Activated CD8-positive, alpha-beta memory T cell treated with anti-CD3 and anti-CD28 coated beads for 36 hours (primary cell): ENCODE measurements around the gene COL9A2. TPM values are rescaled to one million over a fixed set of nuclear protein-coding genes. Genes with fewer than 3 reads are reported as not detected.

Source experiments
- CTCF ChIA-PET: fragments of 350-600 bp; sonication (Branson Sonifier 250); formaldehyde crosslinking; loops from one replicate; lab custom pipeline; 2021; ENCODE audit warnings: antibody characterized with exemption; lab: Charles Lee
- POLR2A ChIA-PET: fragments of 350-600 bp; sonication (Branson Sonifier 250); formaldehyde crosslinking; loops from one replicate; lab custom pipeline; 2021; ENCODE audit warnings: antibody characterized with exemption; lab: Charles Lee
- total RNA-seq, 2 experiments: library from RNA; stranded (reverse); gene quantifications; one replicate each; pipeline ENCODE4 v1.2.3, GENCODE V29; 2021

COL9A2 gene
- total RNA-seq, 2 experiments from 2014 or later: 4.6 to 4.9 TPM

DNA sequence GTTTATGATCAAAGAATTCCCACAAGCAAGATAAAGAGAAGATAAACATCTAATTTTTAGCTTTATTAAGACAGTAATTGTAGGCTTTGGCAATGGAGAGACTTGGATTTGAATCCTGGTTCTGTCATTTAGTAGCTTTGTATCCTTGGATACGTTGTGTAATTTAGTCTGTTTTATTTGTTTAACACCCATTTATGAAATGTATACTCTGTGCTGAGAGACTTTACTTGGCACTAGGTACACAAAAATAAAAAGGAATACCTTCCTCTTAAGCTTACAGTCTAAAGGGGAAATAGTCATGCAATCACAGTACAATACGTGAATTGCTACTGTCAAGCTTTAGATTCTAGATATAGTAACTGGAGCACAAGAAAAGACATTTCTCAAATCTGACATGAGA lies 35.2 kb downstream of the COL9A2 start:
- POLR2A ChIA-PET: no interaction called here
- CTCF ChIA-PET: interaction anchor here (1.2 to 1.3 kb wide), 2 partner anchors 33 to 57 kb away, joined by 3 to 5 read pairs; no protein-coding TSS in a partner anchor

DNA sequence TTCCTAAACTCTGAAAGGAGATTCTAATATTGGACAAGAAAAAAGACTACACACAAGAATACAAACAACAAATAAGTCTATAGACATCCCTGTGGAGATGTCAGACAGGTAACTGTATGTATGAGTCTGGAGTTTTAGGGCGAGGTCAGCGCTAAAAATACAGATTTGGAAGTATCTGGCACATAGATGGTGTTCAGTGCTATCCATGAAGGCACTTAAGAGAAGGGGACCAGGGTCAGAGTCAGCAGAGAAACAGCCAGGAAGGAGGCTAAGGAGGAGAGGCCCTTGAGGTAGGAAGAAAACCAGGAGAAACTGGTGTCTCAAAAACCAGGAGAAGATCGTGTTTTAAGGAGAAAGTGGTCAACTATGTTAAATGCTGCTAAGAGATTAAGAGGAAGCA lies 41.0 kb downstream of the COL9A2 start:
- POLR2A ChIA-PET: no interaction called here

DNA sequence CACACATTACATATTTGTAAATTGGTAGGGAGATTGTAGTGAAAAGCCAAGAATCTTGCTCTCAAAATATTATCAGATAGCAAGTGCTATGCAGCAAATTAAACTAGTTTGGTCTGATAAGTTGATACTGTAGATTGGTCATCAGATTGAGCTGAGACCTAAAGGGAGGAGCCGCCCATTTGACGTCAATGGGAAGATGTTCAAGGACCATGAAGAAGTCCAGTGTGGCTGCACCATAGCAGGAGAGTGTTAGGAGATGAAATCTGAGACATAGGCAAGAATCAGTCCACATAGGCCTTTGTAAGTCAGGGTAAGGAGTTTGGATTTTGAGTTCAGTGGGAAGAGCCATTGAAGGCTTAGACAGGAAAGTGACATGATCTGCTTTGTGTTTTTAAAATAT lies 42.8 kb downstream of the COL9A2 start:
- ChIA-PET CTCF (interaction anchor here (1.3 kb wide), 1 partner anchor 12 kb away, joined by 3 read pairs; no protein-coding TSS in a partner anchor), POLR2A (no interaction called here)

More for the DNA sequence above, 41.0 kb downstream of the COL9A2 start:
- CTCF ChIA-PET: interaction anchor here (0.6 to 0.8 kb wide), 3 partner anchors 62 to 132 kb away, joined by 3 read pairs; no protein-coding TSS in a partner anchor

DNA sequence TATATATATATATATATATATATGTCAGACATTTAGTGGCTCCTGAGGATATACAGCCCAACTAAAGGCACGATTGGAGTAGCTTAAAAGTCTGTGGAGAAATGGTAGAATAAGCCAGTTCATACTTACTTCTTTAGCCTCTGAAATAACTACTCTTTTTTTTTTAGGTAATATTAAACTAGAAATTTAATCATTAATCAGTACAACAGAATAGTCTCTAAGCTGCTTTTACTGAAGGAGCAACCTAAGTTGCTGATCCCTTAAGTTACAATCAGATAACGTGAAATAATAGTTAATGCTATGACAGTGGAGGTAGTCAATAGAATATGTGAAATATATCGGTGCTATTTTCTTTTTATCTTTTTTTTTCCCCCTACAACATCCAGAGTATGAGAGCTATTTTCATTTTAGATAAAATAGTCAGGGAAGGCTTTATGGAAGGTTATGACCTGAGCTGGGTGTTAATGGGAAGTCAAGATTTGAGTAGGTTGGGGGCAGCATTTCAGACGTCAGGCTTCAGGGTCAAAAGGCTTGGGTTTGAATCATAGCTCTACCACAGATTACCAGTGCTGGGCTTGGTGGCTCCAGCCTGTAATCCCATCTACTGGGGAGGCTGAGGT lies 43.4 kb downstream of the COL9A2 start:
- POLR2A ChIA-PET: no interaction called here
- CTCF ChIA-PET: interaction anchor here (0.6 to 1.3 kb wide), 3 partner anchors 11 to 173 kb away, joined by 3 to 5 read pairs (median 4); no protein-coding TSS in a partner anchor

DNA sequence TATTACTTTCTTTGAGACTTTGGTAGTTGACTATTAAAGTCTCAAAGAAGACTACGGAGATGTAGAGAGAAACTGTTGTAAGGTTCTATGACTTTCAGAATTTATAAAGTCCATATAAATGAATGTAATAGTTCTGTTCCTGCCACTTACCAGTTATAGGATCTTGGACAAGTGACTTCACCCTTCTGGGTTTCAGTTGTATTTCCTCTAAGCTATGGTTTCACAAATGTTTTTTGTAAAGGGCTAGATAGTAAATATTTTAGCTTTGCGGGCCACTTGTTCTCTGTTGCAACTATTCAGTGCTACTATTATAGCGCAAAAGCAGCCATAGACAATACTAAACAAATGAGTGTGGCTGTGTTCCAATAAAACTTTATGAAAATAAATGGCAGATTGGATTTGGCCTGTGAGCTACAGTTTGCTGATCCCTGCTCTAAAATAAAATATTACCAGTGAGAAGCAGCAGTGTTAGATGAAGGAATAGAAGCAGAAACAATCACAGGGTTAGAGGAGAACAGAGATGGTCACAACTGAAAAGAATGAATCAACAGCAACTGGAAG lies 44.4 kb downstream of the COL9A2 start:
- CTCF ChIA-PET: interaction anchor here (0.6 to 1.2 kb wide), 2 partner anchors 119 to 173 kb away, joined by 4 to 5 read pairs; no protein-coding TSS in a partner anchor
- POLR2A ChIA-PET: interaction anchor here (0.8 kb wide), 1 partner anchor 9 kb away, joined by 3 read pairs; no protein-coding TSS in a partner anchor

DNA sequence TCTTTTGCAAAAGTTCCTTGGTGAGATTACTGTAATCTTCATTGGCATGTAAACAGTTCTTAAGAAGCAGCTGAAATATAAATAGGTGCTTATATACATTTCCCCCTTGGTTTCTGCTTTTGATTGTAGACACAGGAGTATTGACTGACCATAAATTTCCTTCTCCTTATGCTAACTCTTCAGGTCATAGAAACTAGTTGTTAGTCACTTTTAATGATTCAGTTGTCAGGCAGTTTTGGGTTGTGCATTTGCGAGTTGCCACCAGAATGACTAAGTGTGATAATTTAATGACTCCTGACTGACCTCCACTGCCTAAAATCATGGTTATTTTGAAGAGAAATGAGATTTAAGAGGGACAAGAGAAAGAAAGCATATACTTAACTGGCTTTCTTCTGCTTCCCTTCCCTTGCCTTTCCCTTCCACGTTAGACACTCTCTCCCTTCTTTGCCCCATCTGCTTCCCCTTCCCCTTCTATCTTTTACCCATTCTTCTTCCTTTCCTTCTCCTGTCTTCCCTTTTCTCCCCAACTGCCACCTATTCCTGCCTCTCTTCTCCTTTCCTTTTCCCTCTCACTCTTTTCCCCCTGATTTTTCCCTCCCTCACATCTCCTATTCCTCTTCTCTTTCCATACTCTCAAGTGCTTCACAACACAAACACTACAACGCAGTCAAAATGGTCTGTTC lies 46.8 kb downstream of the COL9A2 start:
- POLR2A ChIA-PET: interaction anchor here (0.5 to 0.6 kb wide), 2 partner anchors 28 to 105 kb away, joined by 3 to 5 read pairs; no protein-coding TSS in a partner anchor
- CTCF ChIA-PET: interaction anchor here (0.9 kb wide), 1 partner anchor 45 kb away, joined by 3 read pairs; no protein-coding TSS in a partner anchor

DNA sequence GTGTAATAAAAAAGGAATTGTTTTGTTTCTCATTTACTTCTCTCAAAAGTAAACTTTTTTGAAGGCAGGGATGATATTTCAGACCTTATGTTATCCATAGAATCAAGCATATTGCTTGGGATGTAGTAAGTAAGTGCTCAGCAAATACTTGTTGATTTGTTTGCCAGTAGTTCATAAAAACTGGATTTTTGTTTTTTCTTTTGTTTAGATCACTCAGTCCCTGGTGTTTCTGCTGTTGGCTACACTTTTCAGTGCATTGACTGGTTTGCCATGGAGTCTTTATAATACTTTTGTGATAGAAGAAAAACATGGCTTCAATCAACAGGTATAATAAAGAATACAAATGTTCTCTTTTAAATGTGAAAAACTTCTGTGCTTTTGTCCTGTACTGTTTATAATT lies 48.9 kb downstream of the COL9A2 start:
- POLR2A ChIA-PET: interaction anchor here (1.2 kb wide), 1 partner anchor 106 kb away, joined by 8 read pairs; no protein-coding TSS in a partner anchor
- CTCF ChIA-PET: interaction anchor here (0.6 kb wide), 1 partner anchor 59 kb away, joined by 3 read pairs; no protein-coding TSS in a partner anchor

GRCh38 chr1:40267767-40268187 lies 49.3 kb downstream of the COL9A2 start:
- POLR2A ChIA-PET: no interaction called here

DNA sequence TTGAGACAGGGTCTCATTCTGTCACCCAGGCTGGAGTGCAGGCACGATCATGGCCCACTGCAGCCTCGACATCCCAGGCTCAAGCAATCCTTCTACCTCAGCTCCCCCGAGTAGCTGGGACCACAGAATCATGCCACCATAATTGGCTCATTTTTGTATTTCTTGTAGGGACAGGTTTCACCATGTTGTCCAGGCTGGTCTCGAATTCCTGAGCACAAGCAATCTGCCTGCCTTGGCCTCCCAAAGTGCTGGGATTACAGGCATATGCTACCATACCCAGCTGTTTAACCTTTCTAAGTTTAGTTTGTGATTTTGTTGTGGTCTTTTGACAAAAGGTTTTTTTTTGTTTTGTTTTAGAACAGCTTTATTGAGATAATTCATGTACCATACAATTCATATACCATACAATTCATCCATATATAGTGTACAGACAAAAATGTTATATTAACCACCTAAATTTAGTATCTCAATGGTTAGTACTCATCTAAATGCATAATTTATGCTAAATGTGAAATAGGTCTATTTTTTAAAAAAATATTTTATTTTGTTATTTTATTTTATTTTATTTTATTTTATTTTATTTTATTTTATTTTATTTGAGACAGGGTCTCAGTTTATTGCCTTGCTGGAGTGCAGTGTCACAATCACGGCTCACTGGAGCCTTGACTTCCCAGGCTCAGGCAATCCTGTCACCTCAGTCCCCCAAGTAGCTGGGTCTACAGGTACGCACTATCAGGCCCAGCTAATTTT lies 50.1 kb downstream of the COL9A2 start:
- ChIA-PET CTCF (interaction anchor here (0.6 to 1.3 kb wide), 4 partner anchors 38 to 114 kb away, joined by 3 to 5 read pairs (median 3); no protein-coding TSS in a partner anchor), POLR2A (no interaction called here)

More at GRCh38 chr1:40267767-40268187, 49.3 kb downstream of the COL9A2 start:
- CTCF ChIA-PET: interaction anchor here (0.6 kb wide), 2 partner anchors 46 to 85 kb away, joined by 3 to 5 read pairs; no protein-coding TSS in a partner anchor

DNA sequence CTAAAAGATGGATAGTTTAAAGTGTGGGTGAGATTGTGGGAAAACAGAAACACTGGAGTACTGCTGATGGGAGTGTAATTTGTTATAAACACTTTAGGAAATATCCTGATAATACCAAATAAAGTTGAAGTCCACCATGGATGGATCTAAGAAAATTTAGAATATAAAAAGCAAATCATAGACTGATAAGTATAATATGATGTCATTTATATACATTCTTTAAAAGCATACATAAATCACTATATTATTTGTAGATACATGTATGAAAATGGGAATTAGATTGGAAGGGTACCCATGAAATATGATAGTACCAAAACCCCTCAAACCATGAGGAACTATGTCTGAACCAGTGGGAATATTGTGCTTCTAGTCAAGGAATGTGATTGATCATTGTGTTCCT lies 51.2 kb downstream of the COL9A2 start:
- CTCF ChIA-PET: interaction anchor here (1.2 to 1.3 kb wide), 2 partner anchors 52 to 113 kb away, joined by 3 read pairs; no protein-coding TSS in a partner anchor
- POLR2A ChIA-PET: no interaction called here

DNA sequence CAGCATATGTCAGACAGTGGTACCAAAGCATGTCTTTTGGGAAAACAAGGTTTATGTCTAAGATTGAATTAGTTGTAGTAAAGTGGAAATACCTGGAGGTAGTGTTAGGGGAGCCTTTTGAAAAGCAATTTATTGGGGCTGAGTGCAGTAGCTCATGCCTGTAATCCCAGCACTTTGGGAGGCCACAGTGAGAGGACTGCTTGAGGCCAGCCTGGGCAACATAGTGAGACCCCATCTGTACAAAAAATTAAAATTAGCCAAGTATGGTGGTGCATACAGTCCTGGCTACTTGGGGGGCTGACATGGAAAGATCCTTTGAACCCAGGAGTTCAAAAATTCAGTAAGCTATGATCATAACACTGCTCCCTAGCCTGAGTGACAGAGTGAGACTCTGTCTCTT lies 51.8 kb downstream of the COL9A2 start:
- ChIA-PET CTCF (interaction anchor here (1.2 to 1.3 kb wide), 2 partner anchors 51 to 112 kb away, joined by 3 read pairs; no protein-coding TSS in a partner anchor), POLR2A (interaction anchor here (1.6 kb wide), 1 partner anchor 24 kb away, joined by 5 read pairs; no protein-coding TSS in a partner anchor)

DNA sequence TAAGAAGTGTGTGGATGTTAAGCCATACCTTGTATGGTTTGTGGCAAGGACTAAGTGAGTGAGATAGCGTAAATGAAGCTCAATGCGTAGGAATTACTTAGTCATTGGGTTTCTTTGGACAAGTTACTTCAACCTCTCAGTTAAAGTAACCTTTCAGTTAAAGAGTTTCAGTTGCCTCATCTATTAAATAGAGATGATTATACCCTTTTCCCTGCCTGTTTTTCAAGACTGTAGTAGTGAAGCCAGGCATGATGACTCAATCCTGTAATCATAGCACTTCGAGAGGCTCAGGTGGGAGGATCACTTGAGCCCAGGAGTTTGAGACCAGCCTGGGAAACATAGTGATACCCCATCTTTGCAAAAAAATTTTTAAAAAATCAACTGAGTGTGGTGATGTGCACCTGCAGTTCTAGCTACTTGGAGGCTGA lies 52.7 kb downstream of the COL9A2 start:
- ChIA-PET CTCF (no interaction called here), POLR2A (interaction anchor here (0.6 to 1.6 kb wide), 4 partner anchors 8 to 109 kb away, joined by 3 to 7 read pairs (median 4); partner anchors contain the start of gene SMAP2)

DNA sequence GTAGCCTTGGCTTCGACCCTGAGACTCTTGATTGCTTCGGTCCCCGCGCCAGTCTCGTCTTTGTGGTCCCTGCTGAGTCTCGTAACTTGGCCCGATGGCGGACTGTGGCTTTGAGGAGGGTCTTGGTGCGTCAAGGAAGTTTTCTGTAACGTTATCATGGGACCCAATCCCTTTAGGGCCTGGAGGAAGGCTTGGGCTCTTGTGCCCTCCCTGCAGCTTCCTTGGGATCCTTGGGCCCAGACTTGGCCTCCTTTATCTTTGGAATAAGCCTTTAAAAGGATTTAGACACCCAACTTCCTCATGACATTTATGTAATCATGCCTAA lies 58.7 kb downstream of the COL9A2 start:
- ChIA-PET POLR2A (interaction anchor here (1.0 to 1.7 kb wide), 3 partner anchors 17 to 98 kb away, joined by 3 to 10 read pairs (median 4); no protein-coding TSS in a partner anchor), CTCF (interaction anchor here (1.3 kb wide), 1 partner anchor 96 kb away, joined by 4 read pairs; no protein-coding TSS in a partner anchor)

DNA sequence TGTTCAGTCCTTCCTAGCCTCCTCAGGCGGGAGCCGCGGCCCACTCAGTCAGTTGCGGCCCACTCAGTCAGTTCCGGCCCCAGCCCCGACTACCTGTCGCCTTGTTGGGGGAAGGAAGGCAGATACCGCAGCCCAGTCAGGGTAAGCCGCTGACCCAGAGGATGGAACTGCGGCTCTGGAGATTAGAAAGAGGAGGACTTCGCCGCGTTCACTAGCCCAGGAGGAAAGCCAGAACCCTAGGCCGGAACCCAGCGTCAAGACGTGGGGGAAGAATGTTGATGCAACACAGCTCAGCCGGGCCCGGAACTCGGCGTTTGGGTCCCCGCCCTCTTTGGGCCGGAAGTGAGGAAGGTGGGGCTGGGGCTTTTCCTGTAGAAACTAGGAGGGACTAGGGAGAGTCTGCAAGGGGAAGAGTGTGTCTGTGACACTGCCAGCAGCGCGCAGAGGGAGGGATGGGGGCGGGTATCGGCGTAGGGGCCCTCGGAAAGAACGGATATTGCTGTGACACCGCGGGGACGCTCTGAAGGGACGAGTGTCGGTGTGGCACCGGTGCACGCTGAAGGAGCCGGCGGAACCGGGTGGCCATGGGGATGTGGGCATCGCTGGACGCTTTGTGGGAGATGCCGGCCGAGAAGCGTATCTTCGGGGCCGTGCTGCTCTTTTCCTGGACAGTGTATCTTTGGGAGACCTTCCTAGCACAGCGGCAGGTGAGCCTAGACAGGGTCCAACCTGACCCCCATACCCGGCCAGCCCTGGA lies 59.2 kb downstream of the COL9A2 start, which contains the start of gene ZMPSTE24:
Gene ZMPSTE24 (plus strand): TSS at position 549 of the 757 bp plus-strand sequence. CDS start 36 bp downstream, at position 585.
- POLR2A ChIA-PET: interaction anchor here (0.6 to 1.7 kb wide), 4 partner anchors 16 to 336 kb away, joined by 3 to 10 read pairs (median 4); no protein-coding TSS in a partner anchor
- CTCF ChIA-PET: interaction anchor here (0.6 to 1.4 kb wide), 4 partner anchors 8 to 96 kb away, joined by 3 to 6 read pairs (median 4); partner anchors contain the start of gene COL9A2

DNA sequence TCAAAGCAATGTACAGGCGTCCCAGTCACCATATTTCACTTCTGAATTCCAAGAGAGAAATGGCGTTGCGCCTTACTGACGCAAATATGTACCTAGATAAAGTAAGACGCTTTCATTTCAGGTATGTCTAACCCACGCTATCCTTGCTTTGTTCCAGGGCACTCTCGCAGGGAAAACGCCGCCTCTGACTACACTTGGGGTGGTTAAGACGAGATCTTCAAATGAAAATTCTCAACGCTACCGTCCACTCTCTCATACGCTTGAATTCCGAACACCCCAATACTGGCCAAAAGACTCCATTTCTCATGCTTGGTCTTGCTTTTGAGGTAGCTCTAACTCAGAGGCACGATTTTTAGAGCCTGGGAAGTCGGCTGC lies 59.8 kb downstream of the COL9A2 start:
- ChIA-PET CTCF (interaction anchor here (0.6 to 1.4 kb wide), 5 partner anchors 8 to 95 kb away, joined by 3 to 6 read pairs (median 4); partner anchors contain the start of gene COL9A2), POLR2A (interaction anchor here (0.6 to 1.7 kb wide), 4 partner anchors 15 to 336 kb away, joined by 3 to 10 read pairs (median 4); no protein-coding TSS in a partner anchor)

GRCh38 chr1:40256401-40257084 lies 60.5 kb downstream of the COL9A2 start:
- POLR2A ChIA-PET: interaction anchor here (1.7 kb wide), 1 partner anchor 15 kb away, joined by 10 read pairs; no protein-coding TSS in a partner anchor

More at GRCh38 chr1:40256401-40257084, 60.5 kb downstream of the COL9A2 start:
- CTCF ChIA-PET: interaction anchor here (1.0 to 1.4 kb wide), 5 partner anchors 15 to 82 kb away, joined by 3 to 6 read pairs (median 4); no protein-coding TSS in a partner anchor
